LoVo (cell line): ENCODE measurements around the gene ENSA.
A peak's percentile ranks its signal among the peaks of the same experiment; 100 is the strongest.
"Not testable (repeated sequence)": the region's sequence is repeated elsewhere in the genome, so short reads cannot be mapped to it uniquely, and the experiment has no call there.

ENCODE experiments used
- DNase-seq: peaks from one replicate; pipeline ENCODE4 v3.0.0-alpha.2; 2016; ENCODE audit warnings: low spot score

ENSA gene

GRCh38 chr1:150580966-150581365 is 48.4 kb downstream of the ENSA start:
- DNase-seq = not testable (repeated sequence)

DNA sequence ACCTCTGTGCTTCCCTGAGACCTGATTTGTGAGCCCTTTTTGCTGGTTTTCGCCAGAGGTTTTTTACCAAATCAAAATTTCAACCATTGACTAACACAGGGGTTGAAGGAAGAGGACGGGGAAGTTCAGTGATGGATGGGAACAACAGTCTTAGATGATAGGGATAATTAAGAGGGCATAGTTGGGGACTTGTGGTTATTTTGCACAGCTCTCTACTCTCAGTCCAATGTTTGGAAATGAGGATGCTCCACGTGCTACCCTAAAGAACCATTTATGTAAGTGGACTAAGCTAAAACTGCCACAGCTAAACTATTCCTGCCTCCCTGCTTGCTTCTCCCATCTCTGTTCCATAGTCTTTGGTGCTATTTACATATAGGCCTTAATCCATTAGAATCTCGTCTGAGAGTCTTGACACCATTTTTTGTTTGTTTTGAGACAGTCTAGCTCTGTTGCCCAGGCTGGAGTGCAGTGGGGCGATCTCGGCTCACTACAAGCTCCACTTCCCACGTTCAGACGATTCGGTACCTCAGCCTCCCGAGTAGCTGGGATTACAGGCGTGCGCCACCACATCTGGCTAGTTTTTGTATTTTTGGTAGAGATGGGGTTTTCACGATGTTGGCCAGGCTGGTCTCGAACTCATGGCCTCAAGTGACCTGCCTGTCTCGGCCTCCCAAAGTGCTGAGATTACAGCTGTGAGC is 49.3 kb downstream of the ENSA start:
- no peak for DNase-seq

GRCh38 chr1:150579110-150579944 is 50.1 kb downstream of the ENSA start, which contains the start of gene MCL1:
TSS of gene MCL1 (minus strand) at chr1:150579610. CDS start at chr1:150579530, 80 bp downstream.
- DNase-seq = peak; percentile 93

DNA sequence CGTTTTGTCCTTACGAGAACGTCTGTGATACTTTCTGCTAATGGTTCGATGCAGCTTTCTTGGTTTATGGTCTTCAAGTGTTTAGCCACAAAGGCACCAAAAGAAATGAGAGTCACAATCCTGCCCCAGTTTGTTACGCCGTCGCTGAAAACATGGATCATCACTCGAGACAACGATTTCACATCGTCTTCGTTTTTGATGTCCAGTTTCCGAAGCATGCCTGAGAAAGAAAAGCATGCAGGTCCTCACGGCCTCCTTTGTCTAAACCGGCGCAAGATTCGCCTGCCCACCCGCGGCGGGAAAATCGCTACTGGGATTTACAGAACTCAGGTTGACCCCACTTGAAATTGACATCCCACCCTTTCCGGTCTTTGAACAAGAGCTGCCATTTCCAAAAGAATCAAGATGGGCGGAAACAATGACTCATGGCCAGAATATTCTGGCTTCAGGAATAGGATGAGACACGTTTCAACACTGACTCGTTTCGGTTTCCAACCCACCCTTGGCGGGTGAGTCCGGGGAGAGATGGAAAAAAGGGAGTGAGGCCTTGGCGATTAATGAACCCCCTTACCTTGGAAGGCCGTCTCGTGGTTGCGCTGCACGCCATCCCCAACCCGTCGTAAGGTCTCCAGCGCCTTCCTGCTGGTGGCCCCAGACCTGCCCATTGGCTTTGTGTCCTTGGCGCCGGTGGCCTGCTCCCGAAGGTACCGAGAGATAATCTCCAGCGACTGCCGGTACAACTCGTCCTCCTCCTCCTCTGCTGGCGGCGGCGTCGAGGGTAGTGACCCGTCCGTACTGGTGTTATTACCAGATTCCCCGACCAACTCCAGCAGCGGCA is 50.9 kb downstream of the ENSA start:
- DNase-seq = peak; percentile 69

- no peak for DNase-seq
Observed at GRCh38 chr1:150577557-150578271, 51.7 kb downstream of the ENSA start.

GRCh38 chr1:150576794-150577556 is 52.4 kb downstream of the ENSA start:
- DNase-seq = no peak

- DNase-seq = no peak
Observed at GRCh38 chr1:150576367-150576711, 53.1 kb downstream of the ENSA start.

DNA sequence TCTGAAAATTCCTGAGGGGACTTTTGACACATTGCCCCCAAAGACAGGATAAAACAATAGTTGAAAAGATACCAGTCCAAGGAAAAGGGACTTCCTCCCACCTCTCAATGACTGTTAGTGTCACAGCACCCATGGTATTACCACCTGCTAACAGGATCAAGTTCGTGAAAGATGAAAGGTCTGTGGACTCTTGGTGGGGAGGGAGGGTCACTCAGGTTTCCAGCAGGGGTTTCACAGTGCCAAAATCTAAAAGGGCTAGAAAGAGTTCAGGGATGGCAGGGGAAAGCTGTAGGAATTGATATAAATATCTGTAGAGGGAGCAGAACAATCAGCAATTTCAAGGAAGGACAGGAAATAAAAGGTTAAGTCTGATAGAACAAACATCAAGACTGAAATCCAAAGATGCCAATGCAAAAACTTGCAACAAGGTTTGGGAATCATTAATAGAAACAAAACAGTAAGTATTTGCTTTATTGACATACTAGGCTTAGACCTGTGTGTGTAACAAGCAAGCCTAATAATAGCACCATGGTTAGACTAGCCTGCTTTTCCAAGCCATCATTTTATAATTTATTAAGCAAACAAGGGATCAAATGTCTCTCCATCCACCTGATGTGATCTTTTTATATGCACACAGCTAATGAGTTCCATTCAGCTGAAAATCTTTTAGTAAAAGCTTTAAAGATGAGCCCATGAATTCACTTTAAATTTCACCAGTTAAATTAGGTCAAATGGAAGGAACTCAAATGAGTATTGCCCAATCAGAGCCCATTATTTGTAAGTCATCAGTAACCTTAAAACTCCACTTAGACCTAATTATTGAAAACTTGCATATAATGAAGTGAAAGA is 53.7 kb downstream of the ENSA start:
- no peak for DNase-seq

DNA sequence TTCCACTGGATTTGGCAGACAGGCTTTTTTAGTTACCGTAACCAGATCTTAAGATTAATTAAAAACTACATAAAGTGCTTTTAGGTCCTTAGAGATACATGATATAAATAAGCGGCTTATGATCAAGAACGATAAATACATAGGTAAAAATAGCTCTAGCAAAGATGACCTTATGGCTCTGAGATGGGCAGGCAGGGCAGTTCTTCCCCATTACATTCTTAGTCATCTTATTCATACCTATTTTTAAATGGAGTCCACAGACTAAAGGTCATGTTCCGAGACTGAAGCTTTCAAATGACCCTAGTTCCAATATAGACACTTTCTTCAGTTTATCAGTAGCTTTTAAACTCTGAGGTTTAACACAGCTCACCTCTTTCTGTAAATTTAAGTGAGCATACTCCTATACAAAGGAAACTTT is 54.3 kb downstream of the ENSA start:
- no peak for DNase-seq

GRCh38 chr1:150574260-150575071 is 54.9 kb downstream of the ENSA start:
- DNase-seq = no peak

DNA sequence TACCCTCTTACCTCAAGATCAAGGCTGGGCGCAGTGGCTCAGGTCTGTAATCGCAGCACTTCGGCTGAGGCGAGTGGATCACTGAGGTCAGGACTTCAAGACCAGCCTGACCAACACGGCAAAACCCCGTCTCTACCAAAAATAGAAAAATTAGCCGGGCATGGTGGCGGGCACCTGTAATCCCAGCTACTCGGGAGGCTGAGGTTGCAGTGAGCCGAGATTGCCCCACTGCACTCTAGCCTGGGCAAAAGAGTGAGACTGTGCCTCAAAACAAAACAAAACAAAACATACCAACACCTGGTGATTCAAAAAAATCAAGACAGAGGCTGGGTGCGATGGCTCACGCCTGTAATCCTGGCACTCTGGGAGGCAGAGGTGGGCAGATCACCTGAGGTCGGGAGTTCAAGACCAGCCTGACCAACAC is 55.8 kb downstream of the ENSA start:
- not testable (repeated sequence) for DNase-seq

DNA sequence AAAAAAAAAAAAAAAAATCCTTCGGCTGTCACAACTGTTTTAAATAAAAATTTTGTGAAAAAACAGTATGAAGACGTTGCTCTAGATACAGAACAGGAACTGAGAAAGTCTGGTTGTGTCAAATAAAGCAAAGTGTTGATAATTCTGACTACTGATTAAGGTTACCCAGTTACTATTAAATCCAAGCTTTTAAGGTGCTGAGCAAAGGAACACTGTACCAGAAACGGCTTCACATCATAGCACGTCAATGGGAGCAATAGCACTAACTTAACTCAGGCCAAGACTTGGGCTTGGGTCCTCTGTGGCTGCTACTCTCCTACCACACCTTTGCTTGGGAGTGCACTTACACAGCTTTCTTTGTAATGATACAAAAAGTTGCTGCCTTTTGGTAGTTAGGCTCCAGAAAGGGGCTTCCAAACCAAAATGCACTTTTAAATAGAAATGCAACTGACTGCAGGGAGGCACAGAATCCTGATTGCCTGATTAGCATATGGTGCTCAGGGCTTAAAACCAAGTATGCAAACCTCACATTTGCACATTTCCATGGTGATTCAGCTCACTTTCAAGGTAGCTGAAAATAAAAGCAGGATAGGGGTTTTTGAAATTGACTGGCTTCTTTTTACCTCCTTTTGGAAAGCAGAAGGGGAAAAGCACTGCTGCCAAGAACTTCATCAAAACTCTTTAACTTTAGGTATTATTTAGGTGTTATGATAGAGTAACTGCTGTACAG is 56.3 kb downstream of the ENSA start:
- DNase-seq = no peak
